ENCODE measurements around the gene SPOCK2. TPM values are rescaled to one million over a fixed set of nuclear protein-coding genes. Genes with fewer than 3 reads are reported as not detected.
"Not testable (repeated sequence)": the region's sequence is repeated elsewhere in the genome, so short reads cannot be mapped to it uniquely, and the experiment has no call there.

Gene SPOCK2
- total RNA-seq, 1 donor from 2014 or later, result 3.2 TPM

DNA sequence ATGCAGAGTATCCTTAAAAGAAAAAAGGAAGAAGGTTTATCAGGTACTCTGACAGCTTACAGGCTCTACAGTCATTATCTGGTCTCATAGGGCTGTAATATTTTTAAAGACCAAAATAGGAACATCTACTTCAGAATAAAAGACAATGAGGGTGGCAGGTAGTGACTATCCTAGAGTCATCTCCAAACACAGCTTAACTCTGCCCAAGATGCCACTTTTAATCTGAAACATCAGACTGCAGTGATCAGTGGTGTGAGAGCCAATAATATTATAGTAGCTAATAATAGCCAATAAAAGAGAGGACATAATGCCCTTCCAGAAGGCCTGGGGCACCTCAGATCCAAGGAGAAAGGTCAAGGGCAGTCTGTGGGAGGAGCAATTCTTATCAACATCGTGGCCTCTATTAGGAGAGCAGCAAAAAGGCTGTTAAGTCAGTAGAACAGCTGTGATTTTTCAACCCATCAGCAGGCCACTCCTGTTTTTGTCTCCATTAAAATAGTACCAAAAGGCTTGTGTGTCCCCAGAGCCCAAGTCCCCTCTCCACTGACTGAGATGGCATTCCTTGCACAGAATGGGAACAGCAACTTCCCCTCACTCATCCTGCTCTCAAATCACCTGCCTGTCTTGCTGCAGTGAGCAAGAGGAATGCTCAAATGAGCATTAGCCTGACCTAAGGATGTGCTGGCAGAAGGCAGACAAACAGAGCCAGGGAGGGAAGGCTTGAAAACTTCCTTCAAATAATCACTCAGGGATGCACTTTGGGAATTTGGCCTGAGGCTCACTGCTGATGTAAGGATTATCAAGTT is 20.7 kb upstream of the SPOCK2 start:
- Mint-ChIP-seq H3K9me3 (no peaks in the 10 kb centered on the region), H3K36me3 (peaks cover 8% of the 10 kb centered on the region), H3K27me3 (ENCODE audit: insufficient read depth, low read depth) (no peaks in the 10 kb centered on the region), H3K4me3 (no peak overlapping the region), H3K4me1 (peaks cover 22% of the 10 kb centered on the region), H3K27ac (peak overlapping the region; percentile 47)
- no peaks in the 10 kb centered on the region for H3K4me1 ChIP-seq
- no peaks in the 10 kb centered on the region for H3K27me3 ChIP-seq
- peaks cover 5% of the 10 kb centered on the region for H3F3A ChIP-seq (ENCODE audit: low read depth)
- no peak overlapping the region for H3K27ac ChIP-seq
- H3K36me3 ChIP-seq, result no peaks in the 10 kb centered on the region
- H4K20me1 ChIP-seq (ENCODE audit: low read depth), result no peaks in the 10 kb centered on the region
- no peak overlapping the region for H3K4me2 ChIP-seq
- H3K79me2 ChIP-seq (ENCODE audit: low read depth), result no peaks in the 10 kb centered on the region
- TF ChIP-seq, protein P1, sequence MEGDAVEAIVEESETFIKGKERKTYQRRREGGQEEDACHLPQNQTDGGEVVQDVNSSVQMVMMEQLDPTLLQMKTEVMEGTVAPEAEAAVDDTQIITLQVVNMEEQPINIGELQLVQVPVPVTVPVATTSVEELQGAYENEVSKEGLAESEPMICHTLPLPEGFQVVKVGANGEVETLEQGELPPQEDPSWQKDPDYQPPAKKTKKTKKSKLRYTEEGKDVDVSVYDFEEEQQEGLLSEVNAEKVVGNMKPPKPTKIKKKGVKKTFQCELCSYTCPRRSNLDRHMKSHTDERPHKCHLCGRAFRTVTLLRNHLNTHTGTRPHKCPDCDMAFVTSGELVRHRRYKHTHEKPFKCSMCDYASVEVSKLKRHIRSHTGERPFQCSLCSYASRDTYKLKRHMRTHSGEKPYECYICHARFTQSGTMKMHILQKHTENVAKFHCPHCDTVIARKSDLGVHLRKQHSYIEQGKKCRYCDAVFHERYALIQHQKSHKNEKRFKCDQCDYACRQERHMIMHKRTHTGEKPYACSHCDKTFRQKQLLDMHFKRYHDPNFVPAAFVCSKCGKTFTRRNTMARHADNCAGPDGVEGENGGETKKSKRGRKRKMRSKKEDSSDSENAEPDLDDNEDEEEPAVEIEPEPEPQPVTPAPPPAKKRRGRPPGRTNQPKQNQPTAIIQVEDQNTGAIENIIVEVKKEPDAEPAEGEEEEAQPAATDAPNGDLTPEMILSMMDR (IDR thresholded peaks at IDR 0.05), result no peak
- no peak for TF ChIP-seq EZH2phosphoT487 (IDR thresholded peaks at IDR 0.05)
- no peak for TF ChIP-seq EZH2 (IDR thresholded peaks at IDR 0.05)
- peak; percentile 14 for DNase-seq (ENCODE audit: low spot score)
- H3K4me3 ChIP-seq, result no peak overlapping the region
- no peak overlapping the region for H3K9ac ChIP-seq
- no peak overlapping the region for H2AFZ ChIP-seq (replicated peaks)
- no peaks in the 10 kb centered on the region for H3K9me3 ChIP-seq (ENCODE audit: low read depth)

DNA sequence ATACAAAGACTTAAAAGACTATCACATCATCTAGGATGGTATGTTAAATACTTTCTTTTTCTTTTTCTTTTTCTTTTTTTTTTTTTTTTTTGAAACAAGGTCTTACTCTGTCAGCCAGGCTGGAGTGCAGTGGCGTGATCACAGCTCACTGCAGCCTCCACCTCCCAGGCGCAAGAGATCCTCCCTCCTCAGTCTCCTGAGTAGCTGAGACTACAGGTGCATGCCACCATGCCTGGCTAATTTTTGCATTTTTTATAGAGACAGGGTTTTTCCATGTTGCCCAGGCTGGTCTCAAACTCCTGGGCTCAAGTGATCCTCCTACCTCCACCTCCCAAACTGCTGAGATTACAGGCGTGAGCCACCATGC is 19.6 kb upstream of the SPOCK2 start:
- H3K4me3 Mint-ChIP-seq; H3K79me2 ChIP-seq (ENCODE audit: low read depth); H3K36me3 ChIP-seq; H3K9me3 ChIP-seq (ENCODE audit: low read depth); H3K9ac ChIP-seq; H4K20me1 ChIP-seq (ENCODE audit: low read depth); H2AFZ ChIP-seq (replicated peaks); H3K9me3 Mint-ChIP-seq; H3F3A ChIP-seq (ENCODE audit: low read depth); H3K27me3 Mint-ChIP-seq (ENCODE audit: insufficient read depth, low read depth); H3K27ac Mint-ChIP-seq; DNase-seq (ENCODE audit: low spot score); H3K27me3 ChIP-seq; H3K4me1 ChIP-seq; H3K4me2 ChIP-seq; H3K27ac ChIP-seq; H3K4me3 ChIP-seq: not testable (repeated sequence)
- Mint-ChIP-seq H3K4me1 (peaks cover 28% of the 10 kb centered on the region), H3K36me3 (peaks cover 12% of the 10 kb centered on the region)

DNA sequence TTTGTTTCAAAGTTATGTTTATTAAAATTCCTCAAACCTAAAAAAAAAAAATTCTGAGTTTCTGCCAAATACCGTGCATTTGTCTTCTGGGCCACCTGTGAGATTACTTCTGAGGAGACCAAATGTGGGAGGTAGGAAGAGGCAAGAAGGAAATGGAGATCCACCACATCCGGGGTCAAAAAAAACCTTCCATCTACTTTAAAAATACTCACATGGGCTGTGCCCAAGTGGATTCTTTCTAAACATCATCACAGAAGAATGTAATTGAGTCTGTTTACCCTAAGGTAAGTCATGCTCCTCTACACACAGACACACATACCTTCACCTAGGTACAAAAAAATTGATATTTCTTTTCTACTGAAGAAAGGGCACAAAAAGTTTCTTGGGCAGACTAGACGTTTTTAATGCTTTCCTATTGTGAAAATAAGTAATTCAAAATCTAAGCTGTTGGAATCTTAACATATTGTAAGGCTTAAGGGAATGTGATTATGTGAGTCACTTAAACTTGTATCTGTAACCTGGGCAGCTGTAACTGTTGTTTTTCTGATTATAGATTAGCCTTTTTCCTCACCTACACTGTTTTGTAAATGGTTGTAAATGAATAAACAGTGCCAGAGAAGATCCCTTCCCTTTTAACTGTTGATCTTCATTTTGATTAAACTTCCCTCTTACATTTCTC is 19.1 kb upstream of the SPOCK2 start:
- no peak overlapping the region for H3K9ac ChIP-seq
- no peak overlapping the region for H3K4me3 ChIP-seq
- H3K4me3 Mint-ChIP-seq, result no peak overlapping the region
- TF ChIP-seq, protein P1 (IDR thresholded peaks at IDR 0.05), result no peak
- TF ChIP-seq EZH2 (IDR thresholded peaks at IDR 0.05) (no peak), EZH2phosphoT487 (IDR thresholded peaks at IDR 0.05) (no peak)
- no peak for DNase-seq (ENCODE audit: low spot score)
- no peak overlapping the region for H3K4me2 ChIP-seq
- H3K27me3 ChIP-seq, result no peaks in the 10 kb centered on the region
- H3K9me3 Mint-ChIP-seq, result no peaks in the 10 kb centered on the region
- H3K79me2 ChIP-seq (ENCODE audit: low read depth), result no peaks in the 10 kb centered on the region
- no peak overlapping the region for H3K27ac ChIP-seq
- no peaks in the 10 kb centered on the region for H4K20me1 ChIP-seq (ENCODE audit: low read depth)
- H2AFZ ChIP-seq (replicated peaks), result no peak overlapping the region
- H3K9me3 ChIP-seq (ENCODE audit: low read depth), result no peaks in the 10 kb centered on the region
- no peaks in the 10 kb centered on the region for H3K4me1 ChIP-seq
- peaks cover 10% of the 10 kb centered on the region for H3K36me3 Mint-ChIP-seq
- peaks cover 28% of the 10 kb centered on the region for H3K4me1 Mint-ChIP-seq
- H3K27ac Mint-ChIP-seq, result no peak overlapping the region
- peaks cover 5% of the 10 kb centered on the region for H3F3A ChIP-seq (ENCODE audit: low read depth)
- no peaks in the 10 kb centered on the region for H3K27me3 Mint-ChIP-seq (ENCODE audit: insufficient read depth, low read depth)
- no peaks in the 10 kb centered on the region for H3K36me3 ChIP-seq

DNA sequence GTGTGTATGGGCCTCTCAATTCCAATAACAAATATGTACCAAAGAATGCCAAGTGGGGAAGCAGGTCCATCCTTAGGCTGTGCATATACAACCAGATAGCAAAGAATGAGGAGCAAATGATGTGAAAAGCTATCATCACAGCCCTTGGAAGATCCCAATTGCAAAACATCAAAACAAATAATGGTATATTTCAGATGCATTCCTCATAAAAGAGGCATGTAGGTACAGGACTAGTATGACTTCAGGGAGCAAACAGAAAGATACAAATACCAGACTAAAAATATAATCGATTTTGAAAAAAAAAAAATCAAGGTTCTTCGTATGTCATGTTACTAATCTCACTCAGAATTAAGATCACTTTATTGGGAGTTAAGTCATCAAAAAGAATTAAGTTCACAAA is 18.5 kb upstream of the SPOCK2 start:
- Histone ChIP-seq H3K9ac (no peak overlapping the region), H3K79me2 (ENCODE audit: low read depth) (no peaks in the 10 kb centered on the region), H3K9me3 (ENCODE audit: low read depth) (no peaks in the 10 kb centered on the region), H3K4me3 (no peak overlapping the region), H3K36me3 (no peaks in the 10 kb centered on the region), H3K4me2 (no peak overlapping the region), H3K27ac (no peak overlapping the region), H3K4me1 (no peaks in the 10 kb centered on the region), H3F3A (ENCODE audit: low read depth) (peaks cover 5% of the 10 kb centered on the region), H4K20me1 (ENCODE audit: low read depth) (no peaks in the 10 kb centered on the region), H3K27me3 (no peaks in the 10 kb centered on the region), H2AFZ (replicated peaks) (no peak overlapping the region)
- Mint-ChIP-seq H3K36me3 (peaks cover 13% of the 10 kb centered on the region), H3K27me3 (ENCODE audit: insufficient read depth, low read depth) (no peaks in the 10 kb centered on the region), H3K27ac (no peak overlapping the region), H3K4me1 (peaks cover 28% of the 10 kb centered on the region), H3K9me3 (no peaks in the 10 kb centered on the region), H3K4me3 (no peak overlapping the region)
- TF ChIP-seq EZH2phosphoT487 (IDR thresholded peaks at IDR 0.05) (no peak), EZH2 (IDR thresholded peaks at IDR 0.05) (no peak)
- TF ChIP-seq, protein P1 (IDR thresholded peaks at IDR 0.05), result no peak
- DNase-seq (ENCODE audit: low spot score), result no peak

All from neural progenitor cell (in vitro differentiated cells).